Islet of Langerhans (tissue), 1 donor: ENCODE measurements around the gene ARHGEF19.
"Not testable (repeated sequence)": the region's sequence is repeated elsewhere in the genome, so short reads cannot be mapped to it uniquely, and the experiment has no call there.

ENCODE experiments used
- FAIRE-seq: peaks from one replicate; lab custom pipeline; 2011; peaks lifted over from hg19 to GRCh38; lab: Jason Lieb, UNC

Gene ARHGEF19

DNA sequence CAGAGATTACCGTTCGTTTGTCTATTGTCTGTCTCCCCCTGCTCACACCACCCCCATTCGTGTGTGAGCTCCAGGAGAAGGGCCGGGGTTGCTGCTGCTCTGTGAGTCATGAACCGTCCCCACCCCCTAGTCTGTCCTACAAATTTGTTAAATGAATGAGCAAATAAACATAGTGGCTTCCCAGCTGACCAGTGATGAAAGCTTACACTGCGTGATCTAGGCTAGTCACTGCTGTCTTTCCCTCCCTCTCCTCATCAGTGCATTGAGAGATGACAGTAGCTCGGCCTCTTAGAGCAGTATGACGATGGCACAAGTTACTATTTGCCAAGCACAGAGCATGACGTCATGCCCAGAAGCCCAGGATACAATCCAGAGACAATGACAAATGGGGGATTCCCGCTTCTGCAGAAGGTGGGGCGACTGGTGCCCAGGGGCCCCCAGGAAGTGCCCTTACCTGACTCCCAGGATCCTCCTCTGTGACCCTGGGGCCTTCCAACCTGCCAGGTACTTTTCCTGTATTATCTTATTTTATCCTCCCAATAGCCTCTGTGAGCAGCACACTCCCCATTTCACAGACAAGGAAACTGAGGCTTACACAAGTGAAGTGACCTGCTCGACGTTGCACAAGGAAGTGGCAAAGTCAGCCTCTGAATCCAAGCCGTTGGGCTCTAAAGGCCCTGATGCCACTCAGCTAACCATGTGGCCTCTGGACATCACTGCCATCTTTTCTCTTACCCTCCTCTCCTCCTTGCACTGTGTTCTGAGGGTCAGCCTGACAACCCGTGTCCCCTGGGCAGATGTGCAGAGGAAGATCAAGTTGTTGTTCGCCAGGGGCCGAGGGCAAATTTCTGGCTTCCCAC lies 48.0 kb downstream of the ARHGEF19 start:
- FAIRE-seq = no peak

DNA sequence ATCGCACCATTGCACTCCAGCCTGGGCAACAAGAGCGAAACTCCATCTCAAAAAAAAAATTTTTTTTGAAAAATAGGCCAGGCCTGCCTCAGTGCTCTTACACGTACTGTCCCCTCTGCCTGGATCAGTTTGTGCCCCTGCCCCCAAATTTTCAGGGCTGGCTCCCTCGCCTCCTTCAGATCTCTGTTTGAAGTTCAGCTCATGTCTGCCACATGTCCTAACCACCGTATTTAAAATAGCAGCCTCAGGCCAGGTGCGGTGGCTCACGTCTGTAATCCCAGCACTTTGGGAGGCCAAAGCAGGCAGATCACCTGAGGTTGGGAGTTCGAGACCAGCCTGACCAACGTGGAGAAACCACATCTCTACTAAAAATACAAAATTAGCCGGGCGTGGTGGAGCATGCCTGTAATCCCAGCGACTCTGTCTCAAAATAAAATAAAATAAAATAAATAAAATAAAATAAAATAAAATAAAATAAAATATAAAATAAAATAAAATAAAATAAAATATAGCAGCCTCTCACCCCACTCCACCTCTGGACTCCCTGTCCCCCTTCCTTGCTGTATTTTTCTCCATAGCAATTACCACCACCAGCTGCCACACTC lies 48.7 kb downstream of the ARHGEF19 start:
- FAIRE-seq = not testable (repeated sequence)

DNA sequence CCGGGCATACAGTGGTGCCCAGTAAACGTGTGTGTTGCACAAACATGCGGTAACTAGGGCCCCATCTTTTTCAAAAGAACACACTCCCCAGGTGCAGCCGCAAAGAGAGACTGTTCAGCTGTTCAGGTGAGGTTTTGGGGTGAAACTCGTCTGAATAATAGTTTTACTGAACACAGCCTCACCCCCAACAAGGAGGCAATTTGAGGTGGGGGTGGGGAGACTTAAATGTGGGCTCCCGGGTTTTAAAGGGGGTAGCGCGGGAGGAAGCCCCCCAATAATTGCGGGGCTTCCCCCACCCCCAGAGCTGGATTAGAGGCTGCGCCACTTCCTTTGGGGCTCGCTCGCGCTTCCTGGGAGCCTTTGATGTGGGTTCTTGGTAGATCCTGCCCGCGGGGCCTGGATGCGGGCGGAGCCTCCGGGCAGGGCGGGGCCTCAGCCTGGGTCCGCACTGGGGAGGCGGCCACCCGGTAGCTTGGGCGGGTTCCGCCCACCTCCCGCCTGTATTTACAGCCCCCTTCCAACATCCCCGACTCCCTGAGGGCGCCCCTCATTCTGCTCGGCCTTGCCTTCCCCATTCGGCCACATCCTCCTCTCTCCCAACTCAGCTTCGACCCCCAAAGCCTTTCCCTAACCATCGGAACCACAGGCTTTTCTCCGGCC lies 50.2 kb downstream of the ARHGEF19 start:
- no peak for FAIRE-seq

DNA sequence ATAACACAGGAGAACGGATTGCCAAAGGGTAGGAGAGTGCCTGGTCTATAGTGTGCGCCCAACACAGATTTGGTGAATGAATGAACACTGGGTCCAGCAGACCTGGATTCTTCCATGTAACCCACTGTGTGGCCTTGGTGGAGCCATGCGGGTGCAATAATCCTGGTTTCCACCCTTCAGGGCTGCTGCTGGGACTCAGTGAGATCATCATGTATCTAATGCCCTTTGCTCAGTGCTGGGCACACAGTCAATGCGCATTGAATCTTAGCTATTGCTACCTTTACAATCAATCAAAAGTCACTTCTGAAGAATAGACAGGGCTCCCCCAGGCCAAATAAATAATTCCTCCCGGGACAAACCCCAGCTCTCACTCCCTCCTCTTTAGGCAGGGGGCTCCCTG lies 50.7 kb downstream of the ARHGEF19 start:
- FAIRE-seq = no peak

DNA sequence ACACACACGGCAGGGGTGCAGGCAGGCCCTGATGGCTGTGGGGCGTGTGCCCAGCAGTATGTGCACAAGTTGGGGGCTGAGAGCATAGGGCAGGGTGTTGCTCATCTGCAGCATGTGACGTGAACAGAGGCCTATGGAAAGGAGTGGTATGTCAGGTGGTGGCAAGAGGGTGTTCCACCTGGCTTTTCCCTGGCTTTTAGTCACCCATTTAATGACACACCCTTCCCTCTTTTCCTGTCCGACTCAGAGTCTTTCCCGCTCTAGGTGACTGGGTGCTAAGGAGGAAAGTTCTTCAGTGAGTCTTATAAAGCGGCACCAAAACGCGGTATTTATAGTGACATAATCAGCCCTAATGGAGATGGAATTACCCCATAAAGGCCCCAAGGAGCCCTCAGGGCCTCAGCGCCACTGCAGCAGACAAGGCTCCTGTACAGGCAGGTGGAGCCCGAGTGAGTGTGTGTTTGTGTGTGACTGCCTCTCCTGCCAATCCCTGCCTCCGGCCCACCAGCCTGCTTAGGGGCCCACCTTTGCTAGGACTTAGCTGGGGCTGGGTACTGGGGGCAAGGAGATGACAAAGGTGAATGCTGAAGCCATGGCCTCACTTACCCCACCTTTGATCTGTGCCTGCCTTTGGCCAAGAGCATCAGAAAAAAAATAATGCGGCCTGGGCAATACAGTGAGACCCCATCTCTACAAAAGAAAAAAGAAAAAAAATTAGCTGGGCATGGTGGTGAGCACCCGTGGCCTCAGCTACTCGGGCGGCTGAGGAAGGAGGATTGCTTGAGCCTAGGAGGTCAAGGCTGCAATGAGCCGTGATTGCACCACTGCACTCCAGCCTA lies 53.2 kb downstream of the ARHGEF19 start:
- FAIRE-seq = no peak

DNA sequence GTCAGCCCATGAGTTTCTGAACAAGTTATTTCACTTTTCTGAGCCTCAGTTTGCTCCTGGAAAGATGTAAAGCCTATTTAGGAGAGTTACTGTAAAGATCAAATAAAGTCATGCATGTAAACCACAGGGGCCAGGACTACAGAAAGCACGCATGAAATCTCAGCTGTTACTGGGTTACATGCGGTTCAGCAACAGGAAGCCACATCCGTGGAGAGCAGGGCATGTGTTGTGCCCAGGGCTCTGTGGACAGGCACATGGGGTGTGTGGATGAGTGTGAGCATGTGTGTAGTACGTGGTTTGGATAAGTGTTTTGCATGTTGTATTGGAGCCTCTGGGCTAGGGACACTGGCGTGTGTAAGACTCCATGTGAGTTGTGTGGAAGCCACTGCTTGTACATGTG lies 54.4 kb downstream of the ARHGEF19 start:
- no peak for FAIRE-seq

DNA sequence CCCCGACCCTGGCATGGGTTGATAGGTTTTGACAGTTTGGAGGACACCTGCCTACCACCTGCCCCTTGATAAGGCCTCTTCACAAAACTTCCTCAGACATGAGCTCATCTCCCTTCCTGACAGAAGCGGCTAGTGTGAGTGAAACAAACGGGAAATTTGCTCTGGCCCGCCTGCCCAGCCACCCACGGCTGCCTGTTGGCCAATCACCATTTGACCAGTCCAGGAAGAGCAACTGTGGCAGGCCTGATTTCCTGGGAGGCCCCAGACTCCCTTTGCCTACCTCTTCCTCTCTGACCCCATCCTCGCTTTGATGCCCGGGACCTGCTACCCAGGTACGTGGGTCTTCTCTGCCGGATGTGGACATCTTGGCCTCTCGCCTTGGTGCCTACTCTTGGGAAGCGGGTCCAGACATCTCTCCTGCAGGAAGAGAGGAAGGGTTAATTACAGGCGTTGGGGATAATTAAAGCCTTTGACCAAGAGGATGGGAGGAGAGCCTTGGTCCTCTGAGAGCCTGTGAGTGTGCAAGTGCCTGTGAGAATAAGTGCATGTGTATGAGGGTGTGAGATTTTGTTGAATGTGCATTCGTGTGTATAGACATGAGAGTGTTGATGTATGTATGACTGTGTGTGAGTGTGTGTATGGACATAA lies 55.5 kb downstream of the ARHGEF19 start:
- FAIRE-seq = no peak

DNA sequence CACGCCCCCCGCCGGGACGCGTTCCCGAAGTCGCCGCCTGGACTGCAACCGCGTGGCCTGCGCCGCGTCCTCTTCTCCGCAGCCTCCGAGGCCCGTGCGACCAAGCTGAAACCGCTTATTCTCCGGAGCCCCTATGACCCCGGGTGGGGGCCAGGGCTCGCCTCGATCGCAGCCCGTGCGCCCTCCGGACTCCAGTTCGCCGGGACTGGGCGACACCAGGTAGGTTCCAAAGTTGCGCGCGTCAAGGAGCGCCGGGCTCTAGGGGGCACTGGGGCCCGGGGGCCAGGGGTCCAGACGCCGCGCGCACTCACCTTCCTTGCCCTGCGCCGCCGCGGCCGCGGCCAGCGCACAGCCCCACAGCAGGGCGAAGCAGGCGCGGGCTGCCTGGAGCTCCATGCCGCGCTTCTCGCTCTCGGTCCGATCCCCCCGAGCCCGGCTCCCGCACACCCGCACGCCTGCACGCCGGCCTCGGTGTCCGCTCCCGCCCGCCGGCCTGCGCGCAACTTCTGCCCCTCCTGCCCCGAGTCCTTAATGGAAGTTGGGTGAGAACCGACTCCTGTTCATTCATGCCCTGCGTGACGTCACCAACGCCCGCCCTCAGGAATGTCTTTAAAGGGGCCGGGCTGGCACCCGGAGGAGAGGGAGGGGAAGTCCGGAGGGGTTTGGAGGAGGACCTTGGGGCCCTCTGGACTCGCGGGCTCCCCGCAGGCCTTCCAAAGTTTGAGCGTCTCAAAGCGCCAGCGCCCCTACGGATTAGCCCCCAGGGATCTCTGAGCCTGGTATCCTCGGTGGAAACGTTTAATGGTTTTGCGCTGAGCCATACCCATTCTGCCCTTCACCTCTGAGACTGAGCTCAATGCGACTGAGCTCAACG lies 56.7 kb downstream of the ARHGEF19 start, which contains the start of gene EPHA2:
EPHA2 (minus strand) TSS at position 533 of the 874 bp plus-strand sequence; CDS start at position 396, 137 bp downstream.
- FAIRE-seq = no peak

DNA sequence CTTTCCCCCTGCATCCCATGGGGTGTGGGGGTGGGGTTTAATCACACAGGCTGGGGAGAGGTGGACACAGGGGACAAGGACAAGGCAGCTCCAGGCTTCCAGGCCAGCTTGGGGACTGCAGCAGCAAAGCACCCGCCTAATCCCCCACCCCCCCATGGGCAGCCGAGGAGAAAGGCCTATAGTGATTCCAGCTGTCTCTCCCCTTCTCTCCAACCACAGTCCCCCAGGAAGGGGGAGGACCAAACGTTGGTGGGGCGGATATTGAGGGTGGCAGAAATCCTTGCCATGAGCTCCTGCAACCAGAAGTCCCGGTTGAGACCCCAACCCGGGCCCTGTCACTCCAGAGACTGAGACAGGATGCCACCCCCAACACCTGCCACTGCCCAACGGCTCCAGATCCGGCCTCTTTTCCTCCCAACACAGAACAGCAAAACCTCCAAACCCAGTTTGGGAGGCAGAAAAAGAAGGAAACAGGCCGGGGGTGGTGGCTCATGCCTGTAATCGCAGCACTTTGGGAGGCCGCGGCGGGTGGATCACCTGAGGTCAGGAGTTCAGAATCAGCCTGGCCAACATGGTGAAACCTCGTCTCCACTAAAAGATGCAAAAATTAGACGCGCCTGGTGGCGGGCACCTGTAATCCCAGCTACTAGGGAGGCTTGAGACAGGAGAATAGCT lies 58.3 kb downstream of the ARHGEF19 start:
- FAIRE-seq = no peak

DNA sequence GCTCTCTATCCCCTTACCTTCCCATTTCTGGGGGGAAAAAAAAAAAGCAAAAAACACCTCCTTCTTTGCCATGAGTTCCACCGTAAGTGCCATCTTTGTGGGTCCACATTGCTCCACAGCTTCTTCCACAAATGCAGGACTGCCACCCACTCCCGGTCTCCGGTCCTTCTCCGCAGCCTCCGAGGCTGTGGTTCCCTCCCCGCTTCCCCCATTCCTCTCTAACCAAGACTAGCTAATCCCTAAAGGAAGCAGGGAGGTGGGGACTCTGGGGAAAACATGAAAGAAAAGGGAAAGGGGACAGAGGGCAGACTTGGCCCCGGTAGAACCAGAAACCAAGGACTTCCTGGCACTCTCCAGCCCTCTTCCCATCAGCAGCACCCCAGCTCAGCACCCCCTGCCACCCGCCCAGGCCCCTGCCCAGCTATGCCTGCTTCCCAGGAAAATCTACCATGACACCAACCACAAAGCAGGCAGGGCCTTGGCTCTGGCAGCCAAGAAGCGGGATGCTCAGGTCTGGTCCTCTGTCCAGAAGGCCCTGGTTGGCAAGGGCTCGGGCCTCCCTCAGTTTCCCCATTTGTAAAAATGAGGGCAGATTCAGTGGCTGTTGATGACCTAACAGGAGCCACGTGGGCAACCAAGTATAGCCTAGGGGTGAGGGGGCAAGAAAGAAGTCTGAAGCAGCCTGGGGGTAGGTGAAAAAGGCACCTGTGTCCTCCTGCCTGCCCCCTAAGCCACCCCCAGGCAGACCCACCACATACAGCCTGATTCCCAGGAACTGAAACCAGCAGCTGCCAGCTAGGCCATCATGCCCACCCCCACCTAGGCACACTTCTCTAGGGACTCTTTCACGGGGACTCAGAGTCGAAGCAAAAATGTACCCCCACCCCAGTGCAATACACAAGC lies 59.1 kb downstream of the ARHGEF19 start:
- FAIRE-seq = no peak

DNA sequence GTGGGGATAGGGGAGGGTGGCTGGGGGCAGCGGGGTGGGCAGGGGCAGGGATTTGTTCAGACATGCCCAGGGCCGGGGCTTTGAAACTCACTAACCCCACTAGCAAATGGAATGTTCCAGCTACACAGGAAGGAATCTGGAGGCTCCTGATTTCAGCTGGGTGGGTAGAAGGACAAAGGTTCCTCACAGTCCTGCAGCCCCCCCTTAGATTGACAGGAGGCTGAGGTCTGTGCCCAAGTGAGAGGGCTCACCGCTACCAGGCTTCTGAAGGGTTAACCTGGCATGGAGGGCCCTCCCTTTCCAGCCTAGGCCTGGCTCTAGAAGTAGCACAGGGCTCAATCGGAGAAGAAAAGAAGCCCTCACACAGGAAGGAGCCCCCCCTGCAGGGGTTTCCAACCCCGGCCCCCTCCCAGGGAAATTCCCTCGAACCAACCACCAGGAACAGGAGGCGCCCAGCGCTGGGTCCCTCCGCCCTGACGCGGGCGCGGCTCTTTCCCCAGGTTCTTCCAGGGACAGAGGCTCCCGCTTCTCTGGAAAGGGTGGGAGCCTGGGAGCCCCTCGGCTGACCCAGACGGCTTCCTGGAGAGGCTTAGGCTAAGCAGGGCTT lies 59.9 kb downstream of the ARHGEF19 start:
- no peak for FAIRE-seq

DNA sequence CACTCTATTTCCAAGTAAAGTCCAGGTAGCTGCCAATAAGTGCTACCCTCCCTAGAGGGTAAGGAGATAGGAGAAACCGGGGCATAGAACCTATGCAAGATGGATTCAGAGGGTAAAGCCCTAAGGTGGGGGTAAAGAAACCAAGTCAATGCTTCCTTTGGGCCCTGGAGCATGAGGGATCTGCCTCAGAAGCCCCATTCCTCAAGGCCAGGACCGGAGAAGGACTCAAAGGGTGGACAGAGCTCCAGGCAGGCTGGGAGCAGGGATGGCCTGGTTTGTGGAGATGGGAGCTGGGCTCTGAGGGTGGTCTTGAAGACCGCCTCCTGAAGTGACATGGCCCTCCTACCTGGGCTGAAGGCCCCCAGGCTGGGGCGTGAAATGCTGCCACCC lies 60.5 kb downstream of the ARHGEF19 start:
- FAIRE-seq = no peak

DNA sequence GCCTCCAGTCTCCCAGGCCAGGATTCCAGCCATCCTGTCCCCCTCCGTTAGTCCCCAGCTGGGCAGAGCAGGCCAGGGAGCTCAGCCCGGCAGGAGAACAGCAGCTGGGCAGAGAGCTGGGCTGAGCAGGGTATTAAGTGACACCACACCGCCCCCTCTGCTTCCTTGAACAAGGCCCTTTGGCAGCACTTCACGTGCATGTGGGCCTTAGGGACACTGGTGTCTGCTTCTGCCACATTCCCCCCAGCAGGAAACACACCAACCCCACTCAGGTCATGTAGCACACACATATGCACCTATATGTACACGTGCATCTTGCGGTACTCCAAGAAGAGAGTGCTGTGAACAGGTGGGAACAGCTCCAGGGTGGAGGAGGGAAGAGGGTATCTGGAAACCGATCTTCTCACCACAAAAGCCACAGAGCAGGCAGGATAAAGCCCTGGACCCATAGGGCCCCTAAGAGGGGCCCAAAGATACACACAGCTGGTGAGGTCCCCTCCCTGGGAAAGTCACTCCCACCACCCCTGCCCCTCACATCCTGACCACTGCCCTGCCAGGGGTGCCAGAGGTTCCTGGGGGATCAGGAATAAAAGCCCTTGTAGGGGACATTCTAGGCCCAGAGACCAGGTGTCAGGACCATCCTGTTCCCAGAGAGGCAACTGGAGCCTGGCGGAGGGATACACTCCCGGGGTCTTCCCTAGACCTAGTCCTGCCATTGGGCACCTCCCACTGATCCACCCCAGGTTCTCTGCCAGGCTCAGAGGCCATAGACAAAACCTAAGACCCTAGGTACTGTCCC lies 61.1 kb downstream of the ARHGEF19 start:
- no peak for FAIRE-seq

DNA sequence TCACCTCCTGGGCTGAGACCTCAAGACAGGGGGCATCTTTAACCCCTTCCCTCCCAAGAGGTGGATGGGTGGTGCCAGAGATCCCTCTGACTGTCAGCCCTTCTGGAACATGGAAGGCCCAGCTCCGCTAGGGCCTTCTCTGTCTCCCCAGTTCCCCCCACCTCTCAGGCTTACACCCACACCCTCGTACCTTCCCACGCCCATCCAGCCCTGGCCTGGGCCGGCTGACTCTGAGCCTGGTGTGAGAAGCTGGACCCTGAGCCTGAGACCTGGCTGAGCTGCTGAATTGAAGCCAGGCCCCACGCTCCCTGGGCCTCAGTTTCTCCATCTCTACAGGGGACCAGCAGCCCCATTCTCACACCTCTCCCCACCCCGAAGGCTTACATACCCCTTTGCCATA lies 61.9 kb downstream of the ARHGEF19 start:
- no peak for FAIRE-seq

DNA sequence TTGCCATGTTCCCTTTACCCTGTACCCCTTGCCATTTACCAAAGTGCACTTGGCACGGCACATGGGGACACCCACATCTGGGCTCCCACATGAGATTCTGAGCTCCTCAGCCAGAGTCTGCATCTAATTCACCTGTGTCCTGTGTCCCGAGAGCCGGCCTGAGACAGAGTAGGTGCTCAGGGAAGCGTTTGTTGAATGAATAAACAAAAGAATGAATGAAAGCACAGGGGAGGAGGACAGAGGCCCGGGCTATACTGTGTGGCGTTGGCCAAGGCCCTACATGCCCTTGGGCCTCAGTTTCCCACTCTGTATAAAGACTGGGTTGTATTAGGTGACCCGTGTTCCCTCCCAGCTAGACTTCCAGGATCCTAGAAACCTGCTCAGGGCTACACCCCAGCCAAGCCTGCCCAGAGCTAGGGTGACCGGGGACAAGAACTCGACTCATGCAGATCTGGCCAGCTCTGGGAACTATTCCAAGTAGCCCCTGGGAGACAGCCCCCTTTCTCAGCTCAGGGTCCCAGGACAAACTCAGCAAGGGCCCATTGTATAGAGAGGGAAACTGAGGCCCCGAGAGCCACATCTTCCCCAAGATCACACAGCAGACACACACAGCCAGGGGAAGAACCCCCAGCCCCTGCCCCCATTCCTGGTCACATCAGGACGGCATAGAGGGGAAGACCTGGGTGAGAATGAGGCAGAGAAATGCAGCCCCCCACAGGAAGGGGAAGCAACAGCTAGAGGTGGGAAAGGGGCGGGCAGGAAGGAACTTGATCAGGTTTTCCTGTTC lies 62.6 kb downstream of the ARHGEF19 start:
- FAIRE-seq = no peak

DNA sequence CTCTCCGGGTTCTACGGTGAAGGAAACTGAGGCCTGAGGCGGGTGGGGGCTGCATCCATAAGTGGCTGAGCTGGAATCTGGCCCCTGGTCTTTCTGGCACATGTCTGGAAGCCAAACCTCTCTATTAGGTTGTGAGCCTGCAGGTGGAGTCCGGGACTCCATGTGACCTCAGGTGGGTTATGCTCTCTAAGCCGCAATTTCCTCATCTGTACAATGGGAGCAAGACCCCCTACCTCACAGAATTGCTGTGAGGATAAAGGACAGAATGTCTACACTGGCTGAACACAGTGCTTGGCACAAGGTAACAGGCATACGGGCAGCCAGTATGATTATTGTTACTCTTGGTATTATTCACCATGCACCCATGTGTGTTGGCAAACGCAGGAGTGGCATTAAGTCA lies 63.3 kb downstream of the ARHGEF19 start:
- no peak for FAIRE-seq
